ENCODE data around the gene USP35.

The USP35 gene

DNA sequence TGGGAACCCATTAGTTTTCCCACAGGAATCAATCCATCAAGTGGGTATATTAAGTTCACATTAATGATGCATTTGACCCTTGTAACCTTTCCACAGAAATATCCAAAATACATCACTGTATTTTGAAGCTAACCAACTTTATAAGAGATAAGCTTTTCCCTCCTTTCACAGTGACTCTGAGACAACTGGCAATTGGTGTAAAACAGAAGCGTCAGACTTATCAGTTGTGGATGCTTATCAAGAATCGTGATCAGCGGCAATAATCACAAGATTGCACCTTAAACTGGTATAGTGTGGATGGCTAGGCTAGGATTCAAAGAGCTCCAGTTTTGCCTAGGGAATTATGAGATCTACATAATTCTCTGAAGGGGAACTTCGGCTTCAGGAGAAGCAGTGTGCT is 73.1 kb downstream of the USP35 start:
- DNase-seq (ENCODE audit: low read depth in 2 of 3, low spot score in 2 of 3) = no peak

GRCh38 chr11:78262238-78262637 is 73.5 kb downstream of the USP35 start:
- DNase-seq (ENCODE audit: low read depth in 2 of 3, low spot score in 2 of 3) = no peak

GRCh38 chr11:78262691-78263090 is 74.0 kb downstream of the USP35 start:
- no peak for DNase-seq (ENCODE audit: low read depth in 2 of 3, low spot score in 2 of 3)
